Trophoblast cell (in vitro differentiated cells and primary cell): ENCODE measurements around the gene APOL2.
"Not testable (repeated sequence)": the region's sequence is repeated elsewhere in the genome, so short reads cannot be mapped to it uniquely, and the experiment has no call there.

Experiments used
- DNase-seq, 2 donors: peaks; one replicate each; pipeline ENCODE4 v3.0.0-alpha.2; 2016
- H2AFZ ChIP-seq: 2 replicates; pipeline ENCODE4 v1.6.1; 2013; ENCODE audit warnings: low read length, moderate library complexity, mild to moderate bottlenecking; ENCODE audit not compliant: insufficient read depth, poor library complexity
- H2AK5ac ChIP-seq: 2 replicates; pipeline ENCODE4 v1.6.1; 2013; ENCODE audit warnings: mild to moderate bottlenecking, low read length
- H2BK120ac ChIP-seq: 2 replicates; pipeline ENCODE4 v1.6.1; 2013; ENCODE audit warnings: low read length, mild to moderate bottlenecking, moderate library complexity; ENCODE audit not compliant: insufficient read depth, poor library complexity
- H2BK12ac ChIP-seq: 2 replicates; pipeline ENCODE4 v1.6.1; 2013; ENCODE audit warnings: mild to moderate bottlenecking, low read length, moderate library complexity
- H2BK5ac ChIP-seq: 2 replicates; pipeline ENCODE4 v1.6.1; 2013; ENCODE audit warnings: low read length, low read depth, moderate library complexity, mild to moderate bottlenecking; ENCODE audit not compliant: poor library complexity
- H3K14ac ChIP-seq: 2 replicates; pipeline ENCODE4 v1.6.1; 2013; ENCODE audit warnings: mild to moderate bottlenecking, low read length
- H3K18ac ChIP-seq: 2 replicates; pipeline ENCODE4 v1.6.1; 2013; ENCODE audit warnings: mild to moderate bottlenecking, low read length
- H3K23ac ChIP-seq: 2 replicates; pipeline ENCODE4 v1.6.1; 2013; ENCODE audit warnings: low read length
- H3K27ac ChIP-seq: 2 replicates; pipeline ENCODE4 v1.5.1; 2013; ENCODE audit warnings: low read depth, mild to moderate bottlenecking, inconsistent platforms, low read length, moderate library complexity
- H3K27me3 ChIP-seq: 2 replicates; pipeline ENCODE4 v1.6.1; 2013; ENCODE audit warnings: inconsistent platforms, mild to moderate bottlenecking, low read length, moderate library complexity; ENCODE audit not compliant: insufficient read depth
- H3K36me3 ChIP-seq, 2 experiments: 1 replicate in 1 of 2; 2 replicates in 1 of 2; pipeline ENCODE4 v1.6.1; 2013; ENCODE audit warnings: low read length in 2 of 2, mild to moderate bottlenecking in 2 of 2, moderate library complexity in 1 of 2; ENCODE audit not compliant: insufficient read depth in 2 of 2, control insufficient read depth in 1 of 2
- H3K4ac ChIP-seq: 2 replicates; pipeline ENCODE4 v1.6.1; 2013; ENCODE audit warnings: low read depth, mild to moderate bottlenecking, low read length, moderate library complexity
- H3K4me1 ChIP-seq, 2 experiments: 1 replicate in 1 of 2; 2 replicates in 1 of 2; pipeline ENCODE4 v1.6.1; 2013; ENCODE audit warnings: low read length in 2 of 2, mild to moderate bottlenecking in 2 of 2, moderate library complexity in 1 of 2; ENCODE audit not compliant: insufficient read depth in 2 of 2, control insufficient read depth in 1 of 2
- H3K4me2 ChIP-seq: 2 replicates; pipeline ENCODE4 v1.6.1; 2013; ENCODE audit warnings: inconsistent platforms, mild to moderate bottlenecking, low read length, moderate library complexity
- H3K4me3 ChIP-seq: 2 replicates; pipeline ENCODE4 v1.5.1; 2013; ENCODE audit warnings: mild to moderate bottlenecking, low read depth, low read length, inconsistent platforms
- H3K79me1 ChIP-seq: one replicate; pipeline ENCODE4 v1.6.1; 2013; ENCODE audit warnings: low read length
- H3K79me2 ChIP-seq: 2 replicates; pipeline ENCODE4 v1.6.1; 2013; ENCODE audit warnings: low read length, mild to moderate bottlenecking; ENCODE audit not compliant: control insufficient read depth, insufficient read depth, poor library complexity
- H3K9ac ChIP-seq: 2 replicates; pipeline ENCODE4 v1.6.1; 2013; ENCODE audit warnings: mild to moderate bottlenecking, low read length
- H3K9me3 ChIP-seq: 2 replicates; pipeline ENCODE4 v1.6.1; 2013; ENCODE audit warnings: low read depth, mild to moderate bottlenecking, control low read depth, inconsistent platforms, low read length; ENCODE audit not compliant: insufficient read depth
- H4K12ac ChIP-seq: 2 replicates; pipeline ENCODE4 v1.6.1; 2013; ENCODE audit warnings: low read depth, mild to moderate bottlenecking, low read length, moderate library complexity
- H4K8ac ChIP-seq: 2 replicates; pipeline ENCODE4 v1.6.1; 2013; ENCODE audit warnings: low read depth, mild to moderate bottlenecking, low read length, moderate library complexity
- H4K91ac ChIP-seq: one replicate; pipeline ENCODE4 v1.6.1; 2013; ENCODE audit warnings: low read depth, mild to moderate bottlenecking, low read length, moderate library complexity
- WGBS: extraction: QIAGEN DNeasy Blood & Tissue Kit; methylation state at CpG from one replicate; pipeline ENCODE4 v1.1.7; 2013; ENCODE audit warnings: missing lambda C conversion rate; ENCODE audit not compliant: insufficient read length, insufficient coverage; ENCODE audit errors: extremely low coverage; 5-methylcytosine and 5-hydroxymethylcytosine counted together

APOL2 gene

DNA sequence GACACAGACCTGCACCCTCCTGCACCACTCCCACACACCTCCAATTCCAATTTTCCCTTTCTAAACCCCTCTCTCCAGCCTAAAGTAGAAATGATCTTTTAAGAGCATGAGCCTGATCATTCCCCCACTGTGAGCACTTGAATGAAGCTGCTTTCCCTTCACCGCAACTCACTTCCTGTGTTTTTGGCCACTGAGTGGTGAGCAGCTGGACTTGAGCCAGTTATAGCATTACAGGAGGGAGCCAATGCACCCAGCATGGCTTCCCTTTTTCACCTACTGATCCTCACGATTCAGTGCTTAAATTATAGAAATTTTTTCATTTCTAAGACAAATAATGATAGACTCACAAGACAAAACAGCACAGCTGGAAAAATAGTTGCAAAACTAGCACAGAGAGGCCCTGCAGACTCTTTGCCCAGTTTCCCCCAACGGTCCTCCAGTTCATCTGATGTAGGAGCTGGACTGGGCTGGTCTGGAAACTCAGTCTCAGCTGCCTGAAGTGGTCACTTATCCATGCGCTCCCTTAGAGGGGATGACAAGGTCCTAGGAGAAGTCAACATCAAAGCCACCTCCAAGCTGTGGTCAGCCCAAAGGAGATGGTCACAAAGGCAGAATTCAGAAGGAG is 28.0 kb downstream of the APOL2 start:
- Histone ChIP-seq H2AK5ac (no peak overlapping the region), H3K9me3 (peaks cover 3% of the 10 kb centered on the region), H4K12ac (no peak overlapping the region), H2BK12ac (no peak overlapping the region), H3K79me1 (no peaks in the 10 kb centered on the region), H3K27me3 (no peaks in the 10 kb centered on the region), H3K18ac (no peak overlapping the region), H2AFZ (no peak overlapping the region), H3K4ac (no peak overlapping the region), H3K4me1 (no peaks in the 10 kb centered on the region), H2BK5ac (no peak overlapping the region), H3K23ac (no peak overlapping the region), H2BK120ac (no peak overlapping the region), H3K4me2 (no peak overlapping the region), H3K14ac (no peak overlapping the region), H3K27ac (no peak overlapping the region), H3K36me3 (no peaks in the 10 kb centered on the region), H3K79me2 (no peaks in the 10 kb centered on the region), H4K91ac (no peak overlapping the region), H4K8ac (no peak overlapping the region), H3K4me3 (no peak overlapping the region), H3K9ac (no peak overlapping the region)
- WGBS = no CpG with 5 or more reads among the region's 4 CpGs
- no peak for DNase-seq

DNA sequence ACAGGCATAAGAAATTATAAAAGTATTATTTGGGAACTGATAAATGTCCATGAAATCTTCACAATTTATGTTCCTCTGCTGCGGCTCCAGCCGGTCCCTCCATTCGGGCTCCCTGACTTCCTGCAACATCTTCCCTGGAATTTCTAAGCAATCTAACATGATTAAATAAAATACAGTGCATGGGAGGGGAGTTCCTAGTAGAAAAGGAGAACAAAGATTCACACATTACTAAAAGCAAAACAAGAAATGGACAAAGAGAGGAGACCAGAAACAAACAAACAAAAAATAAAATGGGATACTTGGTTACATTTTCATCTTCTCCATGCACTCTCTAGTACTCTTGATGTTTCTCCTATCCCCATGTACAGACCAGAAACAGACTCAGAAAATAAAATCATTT is 29.1 kb downstream of the APOL2 start:
- no peaks in the 10 kb centered on the region for H3K79me1 ChIP-seq
- no peak overlapping the region for H3K18ac ChIP-seq
- no peak overlapping the region for H4K91ac ChIP-seq
- no peak overlapping the region for H2BK5ac ChIP-seq
- no peak overlapping the region for H3K9ac ChIP-seq
- no peak overlapping the region for H3K4me3 ChIP-seq
- H4K12ac ChIP-seq = no peak overlapping the region
- WGBS = no CpG with 5 or more reads among the region's 3 CpGs
- no peak for DNase-seq
- H3K4ac ChIP-seq = no peak overlapping the region
- H3K23ac ChIP-seq = no peak overlapping the region
- no peaks in the 10 kb centered on the region for H3K27me3 ChIP-seq
- H2BK12ac ChIP-seq = no peak overlapping the region
- no peak overlapping the region for H3K14ac ChIP-seq
- no peaks in the 10 kb centered on the region for H3K79me2 ChIP-seq
- H3K4me1 ChIP-seq = no peaks in the 10 kb centered on the region
- H3K4me2 ChIP-seq = no peak overlapping the region
- H2BK120ac ChIP-seq = no peak overlapping the region
- H3K36me3 ChIP-seq = no peaks in the 10 kb centered on the region
- no peak overlapping the region for H3K27ac ChIP-seq
- H3K9me3 ChIP-seq = peaks cover 3% of the 10 kb centered on the region
- no peak overlapping the region for H2AK5ac ChIP-seq
- H2AFZ ChIP-seq = no peak overlapping the region
- H4K8ac ChIP-seq = no peak overlapping the region

DNA sequence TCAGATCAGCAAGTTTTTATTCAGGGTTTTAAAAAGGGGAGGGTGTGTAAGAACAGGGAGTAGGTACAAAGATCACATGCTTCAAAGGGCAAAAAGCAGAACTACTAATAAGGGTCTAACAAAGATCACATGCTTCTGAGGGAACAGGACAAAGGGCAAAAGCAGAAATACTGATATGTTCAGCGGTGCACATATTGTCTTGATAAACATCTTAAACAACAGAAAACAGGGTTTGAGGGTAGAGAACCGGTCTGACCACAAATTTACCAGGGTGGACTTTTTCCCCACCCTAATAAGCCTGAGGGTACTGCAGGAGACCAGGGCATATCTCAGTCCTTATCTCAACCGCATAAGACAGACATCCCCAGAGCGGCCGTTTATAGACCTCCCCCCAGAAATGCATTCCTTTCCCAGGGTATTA is 29.8 kb downstream of the APOL2 start:
- not testable (repeated sequence) for H4K12ac ChIP-seq, H3K4me3 ChIP-seq, H3K27ac ChIP-seq, H4K91ac ChIP-seq, H3K9ac ChIP-seq, H2AFZ ChIP-seq, H3K23ac ChIP-seq, H3K4me2 ChIP-seq, H3K18ac ChIP-seq, H2BK120ac ChIP-seq, H3K36me3 ChIP-seq, H4K8ac ChIP-seq, H2AK5ac ChIP-seq, H2BK12ac ChIP-seq, H3K79me2 ChIP-seq, H3K4ac ChIP-seq, H3K79me1 ChIP-seq, H3K4me1 ChIP-seq, H3K14ac ChIP-seq, H3K27me3 ChIP-seq, H3K9me3 ChIP-seq, H2BK5ac ChIP-seq
- peak; percentile 79 to 91 for DNase-seq
- no CpG with 5 or more reads among the region's 5 CpGs for WGBS

DNA sequence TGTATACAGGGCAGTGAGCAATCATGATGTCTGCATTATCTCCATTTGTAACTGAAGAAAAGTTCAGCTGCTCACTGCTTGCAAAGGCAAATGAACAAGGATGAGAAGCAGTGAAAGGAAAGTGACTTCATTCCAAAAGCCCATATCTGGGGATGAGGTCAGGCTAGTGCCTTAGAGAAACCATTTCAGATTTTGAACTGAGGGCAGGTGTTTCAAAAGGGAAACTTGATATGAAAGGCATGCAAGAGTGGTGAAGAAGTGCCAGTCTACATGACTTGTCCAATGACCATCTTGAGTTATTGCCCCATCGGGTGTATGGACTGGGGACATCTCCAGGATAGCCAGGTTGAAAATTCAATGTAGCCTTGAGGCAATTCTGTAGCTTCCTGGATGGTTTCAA is 30.4 kb downstream of the APOL2 start:
- H3K4me3 ChIP-seq = no peak overlapping the region
- no peak overlapping the region for H3K14ac ChIP-seq
- H4K91ac ChIP-seq = no peak overlapping the region
- peaks cover 3% of the 10 kb centered on the region for H3K9me3 ChIP-seq
- no peak overlapping the region for H3K4ac ChIP-seq
- H4K8ac ChIP-seq = no peak overlapping the region
- no peak overlapping the region for H2BK5ac ChIP-seq
- no peak overlapping the region for H3K4me2 ChIP-seq
- H4K12ac ChIP-seq = no peak overlapping the region
- H2BK120ac ChIP-seq = no peak overlapping the region
- H3K27me3 ChIP-seq = no peaks in the 10 kb centered on the region
- H3K79me2 ChIP-seq = no peaks in the 10 kb centered on the region
- DNase-seq = peak; percentile 77 to 93
- H3K27ac ChIP-seq = no peak overlapping the region
- no peaks in the 10 kb centered on the region for H3K36me3 ChIP-seq
- no peaks in the 10 kb centered on the region for H3K79me1 ChIP-seq
- H2AFZ ChIP-seq = no peak overlapping the region
- no peak overlapping the region for H2AK5ac ChIP-seq
- no CpG with 5 or more reads among the region's 1 CpG for WGBS
- H3K18ac ChIP-seq = no peak overlapping the region
- no peak overlapping the region for H3K23ac ChIP-seq
- no peak overlapping the region for H2BK12ac ChIP-seq
- H3K9ac ChIP-seq = no peak overlapping the region
- H3K4me1 ChIP-seq = peaks cover 2 to 3% of the 10 kb centered on the region in 2 experiments
